SK-MEL-5 (cell line): ENCODE data around the gene RANBP1. TPM values are rescaled to one million over a fixed set of nuclear protein-coding genes. Genes with fewer than 3 reads are reported as not detected.

Experiments
- DNase-seq: peaks from one replicate; pipeline ENCODE4 v3.0.0-alpha.2; 2016; ENCODE audit warnings: low read depth, low spot score
- in situ Hi-C: cut with HindIII; loops from 2 replicates; pipeline ENCODE4 v1.10.0; 2016; ENCODE audit warnings: low sequenced_read_pairs, high pct_unique_total_duplicates, low pct_unique_long_range_greater_than_20kb
- total RNA-seq: library from RNA; depleted of rRNA; stranded (reverse); fragments of >200 nt; shearing (Covaris generic); gene quantifications from 2 replicates; pipeline ENCODE4 v1.2.3, GENCODE V29; 2014

Gene RANBP1
- total RNA-seq, 1 experiment from 2014 or later, result 425 TPM

DNA sequence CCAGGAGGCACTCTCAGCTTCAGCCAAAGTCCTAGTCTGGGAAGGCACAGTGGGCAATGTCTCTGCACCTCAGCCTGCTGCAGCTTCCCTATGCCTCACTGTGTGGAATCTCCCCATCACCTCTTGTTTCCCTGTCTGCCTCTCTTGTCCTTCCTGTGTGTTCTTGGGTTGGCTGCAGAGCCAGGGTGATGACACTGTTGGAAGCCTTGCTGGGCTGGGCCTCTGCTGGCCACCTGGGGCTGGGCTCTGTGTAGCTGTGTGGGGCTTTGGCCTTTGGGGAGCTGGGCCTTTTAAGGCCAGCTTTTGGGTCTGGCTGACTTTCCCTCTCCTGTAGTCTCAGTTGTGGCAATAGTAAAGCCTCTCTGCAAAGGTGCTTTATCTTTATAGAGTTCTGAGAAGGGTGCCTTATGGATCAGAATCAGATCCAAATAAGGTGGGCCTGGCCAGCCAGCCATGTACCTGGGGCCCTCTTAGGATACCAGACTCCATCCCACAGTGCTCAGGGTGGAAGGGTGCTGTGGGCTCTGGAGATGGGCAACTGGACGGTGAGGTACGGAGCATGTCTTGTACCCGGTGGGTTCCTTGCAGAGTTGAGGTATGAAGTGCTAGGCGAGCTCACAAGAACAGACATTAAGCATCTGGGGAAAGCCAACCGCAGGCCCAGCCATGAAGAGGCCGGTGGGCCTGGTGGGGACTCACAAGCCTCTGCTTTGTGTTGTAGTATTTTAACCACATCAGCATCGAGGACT, 10.3 kb upstream of the RANBP1 start:
- DNase-seq, result no peak
- in situ Hi-C loops, result no loop called here

DNA sequence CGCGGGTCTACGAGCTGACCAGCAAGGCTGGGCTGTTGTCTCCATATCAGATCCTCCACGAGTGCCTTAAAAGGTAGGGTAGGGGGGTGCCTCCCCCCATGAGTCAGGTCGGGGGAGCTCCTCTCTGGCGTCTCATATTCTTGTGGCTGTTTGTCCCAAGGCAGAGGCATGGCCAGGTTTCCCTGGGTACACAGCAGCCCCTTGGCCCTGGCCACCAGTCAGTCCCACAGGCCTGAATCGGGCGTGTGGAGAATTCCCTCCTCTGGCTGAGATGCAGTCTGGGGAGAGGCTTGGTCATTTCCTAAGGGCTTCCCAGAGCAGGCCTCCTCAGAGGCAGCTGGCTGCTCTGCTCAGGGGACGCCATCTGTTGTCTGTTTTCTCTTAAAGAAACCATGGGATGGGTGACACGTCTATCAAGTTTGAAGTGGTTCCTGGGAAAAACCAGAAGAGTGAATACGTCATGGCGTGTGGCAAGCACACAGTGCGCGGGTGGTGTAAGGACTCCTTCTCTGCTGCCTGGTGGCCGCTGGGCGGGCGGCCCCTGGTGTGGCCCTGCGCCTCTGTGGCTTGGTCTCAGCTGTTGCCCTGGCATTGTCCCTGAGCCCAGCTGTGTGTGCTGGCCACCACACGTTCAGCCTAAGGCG, 9.6 kb upstream of the RANBP1 start:
- in situ Hi-C loops, result no loop called here
- DNase-seq, result no peak

- in situ Hi-C loops, result no loop called here
- DNase-seq, result no peak
Measured at GRCh38 chr22:20106849-20107237, 9.1 kb upstream of the RANBP1 start.

DNA sequence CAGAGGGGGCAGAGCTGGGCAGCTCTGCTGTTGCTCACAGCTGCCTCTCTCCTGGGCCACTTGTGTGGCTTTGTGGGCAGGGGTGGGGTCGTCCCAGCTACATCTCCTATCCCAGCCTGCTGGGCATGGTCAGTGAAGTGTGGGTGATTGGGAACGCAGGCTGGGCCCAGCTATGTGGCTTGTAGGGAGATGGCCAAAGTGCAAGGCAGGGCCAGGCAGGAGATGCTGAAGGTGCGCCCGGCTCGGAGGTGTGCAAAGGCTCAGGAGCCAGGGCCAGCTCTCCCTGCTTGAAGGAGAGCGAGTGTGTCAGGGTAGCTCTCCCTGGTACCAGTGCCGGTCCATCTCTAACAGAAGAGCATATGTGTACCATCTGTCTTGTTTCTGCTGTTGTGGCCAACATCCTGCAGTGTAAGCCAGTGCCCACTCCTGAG, 8.4 kb upstream of the RANBP1 start:
- DNase-seq, result no peak
- in situ Hi-C loops, result no loop called here

- DNase-seq, result no peak
- in situ Hi-C loops, result no loop called here
Measured at GRCh38 chr22:20107951-20108756, 7.8 kb upstream of the RANBP1 start.

GRCh38 chr22:20108757-20109230, 7.1 kb upstream of the RANBP1 start:
- in situ Hi-C loops, result no loop called here

GRCh38 chr22:20109411-20110358, 6.2 kb upstream of the RANBP1 start:
- in situ Hi-C loops, result no loop called here
- no peak for DNase-seq

More at GRCh38 chr22:20108757-20109230, 7.1 kb upstream of the RANBP1 start:
- DNase-seq, result no peak

DNA sequence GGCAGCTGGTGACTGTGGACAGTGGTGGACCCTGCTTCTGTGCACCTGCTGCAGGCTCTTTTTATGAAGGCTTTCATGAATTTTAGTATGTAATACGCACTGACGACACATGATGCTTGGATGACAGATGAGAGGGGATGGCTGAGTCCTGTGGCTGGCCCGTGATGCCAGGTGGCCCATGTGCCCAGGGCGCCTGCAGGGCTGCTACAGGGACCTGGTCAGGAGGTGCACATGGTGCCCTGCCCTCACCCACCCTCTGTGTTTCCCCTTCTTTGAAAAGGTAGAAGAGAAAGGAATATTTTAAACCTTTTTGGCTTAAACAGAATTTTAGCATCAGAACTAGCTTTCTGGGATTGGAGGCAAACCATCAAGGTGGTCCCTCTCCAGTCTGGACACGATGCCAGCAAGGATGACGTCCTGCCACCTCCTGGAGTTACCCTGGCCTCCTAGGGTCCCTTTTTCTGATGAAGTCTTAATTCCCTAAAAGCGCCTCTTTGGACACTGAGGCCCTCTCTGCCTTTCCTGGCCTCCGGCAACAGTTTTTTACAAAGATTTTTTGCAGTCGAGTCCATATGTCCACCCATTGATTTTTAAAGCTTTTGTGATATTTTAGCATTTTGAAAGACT, 5.4 kb upstream of the RANBP1 start:
- in situ Hi-C loops, result no loop called here
- DNase-seq, result no peak

- in situ Hi-C loops, result no loop called here
- DNase-seq, result peak; percentile 64
Measured at GRCh38 chr22:20111045-20111688, 4.7 kb upstream of the RANBP1 start.

GRCh38 chr22:20111689-20112622, 3.9 kb upstream of the RANBP1 start:
- in situ Hi-C loops, result no loop called here
- no peak for DNase-seq

DNA sequence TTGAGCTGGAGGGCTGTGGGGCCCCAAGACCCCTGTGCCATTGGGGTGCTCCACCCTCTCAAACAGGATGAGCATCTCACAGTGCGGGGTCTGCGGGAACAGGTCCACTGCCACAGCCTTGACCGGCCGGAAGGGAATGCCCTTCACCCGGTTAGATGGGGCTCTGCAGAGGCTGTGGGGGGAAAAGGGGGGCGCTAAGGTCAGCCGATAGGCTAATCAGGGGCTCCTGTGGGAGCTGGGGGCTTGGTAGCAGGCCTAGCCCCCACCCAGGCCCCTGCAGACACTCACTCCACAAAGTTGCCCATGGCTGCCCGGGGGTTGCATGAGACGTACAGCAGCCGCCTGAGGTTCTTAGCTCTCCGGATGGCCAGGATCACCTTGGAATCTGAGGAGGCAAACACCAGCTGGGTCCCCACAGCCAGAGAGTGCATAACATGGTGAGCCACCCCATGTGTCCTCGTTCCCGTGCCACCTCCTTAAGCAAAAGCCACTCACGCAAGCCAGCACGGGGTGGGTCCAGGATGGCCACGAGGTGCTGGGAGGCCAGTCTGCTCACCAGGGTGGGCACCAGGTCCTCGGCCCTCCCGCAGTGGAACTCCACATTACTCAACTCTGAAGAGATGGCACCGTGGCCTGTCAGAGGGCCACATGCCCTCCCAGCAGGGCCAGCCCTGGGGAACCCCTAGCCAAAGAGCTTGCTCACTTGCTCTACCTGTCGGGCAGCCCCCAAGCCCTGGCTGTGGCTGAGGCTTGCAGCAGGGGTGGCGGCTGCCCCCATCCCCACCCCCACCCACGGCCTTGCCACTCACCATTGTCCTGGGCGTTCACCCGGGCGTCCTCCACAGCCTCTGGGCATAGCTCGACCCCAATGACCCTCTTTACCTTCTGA, 3.0 kb upstream of the RANBP1 start:
- in situ Hi-C loops, result no loop called here
- no peak for DNase-seq

DNA sequence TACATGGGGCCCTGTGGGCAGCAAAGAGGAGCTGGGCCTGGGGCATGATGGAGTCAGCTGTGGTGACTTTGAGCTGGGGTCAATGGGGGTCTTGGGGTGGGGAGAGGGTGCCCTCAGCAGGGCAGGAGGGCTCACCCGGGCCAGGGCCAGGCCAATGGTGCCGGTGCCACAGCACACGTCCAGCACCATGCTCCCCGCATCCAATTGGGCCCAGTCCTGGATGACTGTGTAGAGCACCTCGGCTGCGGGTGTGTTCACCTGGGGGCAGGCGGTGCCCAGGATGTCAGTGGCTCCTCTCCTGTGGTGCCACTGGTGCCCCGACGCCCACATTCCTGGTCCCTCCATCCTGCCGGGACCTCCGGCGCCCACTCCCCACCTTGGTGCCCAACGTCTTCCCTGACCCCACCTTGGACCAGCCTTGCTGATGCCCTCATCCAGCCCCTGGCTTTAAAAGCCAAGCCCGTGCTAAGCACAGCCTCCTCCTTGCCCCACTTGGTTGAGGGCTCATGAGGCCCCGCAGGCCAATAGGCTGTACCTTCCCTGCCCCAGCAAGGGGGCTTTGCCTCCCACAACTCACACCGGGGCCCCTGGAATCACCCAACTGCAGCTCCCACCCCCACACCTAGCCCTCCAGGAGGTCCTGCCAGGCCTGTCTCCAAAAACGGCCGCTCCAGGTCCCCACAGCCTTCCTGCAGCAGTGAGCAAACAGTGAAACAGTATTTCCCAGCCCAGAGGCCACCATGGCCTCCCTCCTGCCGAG, 2.2 kb upstream of the RANBP1 start:
- in situ Hi-C loops, result no loop called here
- no peak for DNase-seq

GRCh38 chr22:20114506-20115475, 1.1 kb upstream of the RANBP1 start:
- no peak for DNase-seq
- in situ Hi-C loops, result no loop called here
